ENCODE data around the gene MOV10L1. TPM values are rescaled to one million over a fixed set of nuclear protein-coding genes. Genes with fewer than 3 reads are reported as not detected.

MOV10L1 gene
- total and polyA plus RNA-seq, 4 donors: 0.27 to 11.9 (median 0.43) TPM

DNA sequence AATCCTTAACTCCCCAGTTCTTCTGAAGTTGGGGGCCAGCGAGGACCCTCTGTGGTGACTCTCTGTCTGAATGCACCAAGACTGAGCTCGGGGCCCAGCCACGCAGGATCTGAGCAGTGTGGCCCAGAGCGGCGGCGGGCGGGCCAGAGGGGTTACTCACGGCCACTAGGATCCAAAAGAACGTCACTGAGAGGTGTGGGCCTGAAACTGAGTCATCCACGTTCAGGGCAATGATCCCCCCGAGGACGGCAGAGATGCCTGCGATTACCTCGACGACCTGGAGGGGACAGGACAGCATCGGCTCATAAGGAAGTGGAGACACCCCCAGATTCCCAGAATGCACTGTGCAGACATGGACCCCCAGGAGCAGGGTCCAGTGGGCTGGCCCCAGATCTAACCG lies 15.8 kb upstream of the MOV10L1 start:
- Histone ChIP-seq H3K4me1 (ENCODE audit: control insufficient read depth in 5 of 5, insufficient read depth in 5 of 5, low read length in 5 of 5) (peaks cover 0 to 9% (median 0%) of the 10 kb centered on the region in 5 donors), H3K4me3 (no peak overlapping the region), H3K27me3 (ENCODE audit: control insufficient read depth in 3 of 3, insufficient read depth in 3 of 3, low read length in 2 of 3) (no peaks in the 10 kb centered on the region), H3K27ac (ENCODE audit: low read depth in 1 of 2, low read length in 1 of 2) (no peak overlapping the region), H3K9ac (ENCODE audit: insufficient read depth in 1 of 2, low read length in 2 of 2) (no peak overlapping the region), H3K36me3 (ENCODE audit: control insufficient read depth in 4 of 4, insufficient read depth in 4 of 4, low read length in 4 of 4) (no peaks in the 10 kb centered on the region), H3K9me3 (ENCODE audit: control insufficient read depth in 4 of 4, insufficient read depth in 3 of 4, low read length in 3 of 4) (no peaks in the 10 kb centered on the region)
- TF ChIP-seq, protein P1, sequence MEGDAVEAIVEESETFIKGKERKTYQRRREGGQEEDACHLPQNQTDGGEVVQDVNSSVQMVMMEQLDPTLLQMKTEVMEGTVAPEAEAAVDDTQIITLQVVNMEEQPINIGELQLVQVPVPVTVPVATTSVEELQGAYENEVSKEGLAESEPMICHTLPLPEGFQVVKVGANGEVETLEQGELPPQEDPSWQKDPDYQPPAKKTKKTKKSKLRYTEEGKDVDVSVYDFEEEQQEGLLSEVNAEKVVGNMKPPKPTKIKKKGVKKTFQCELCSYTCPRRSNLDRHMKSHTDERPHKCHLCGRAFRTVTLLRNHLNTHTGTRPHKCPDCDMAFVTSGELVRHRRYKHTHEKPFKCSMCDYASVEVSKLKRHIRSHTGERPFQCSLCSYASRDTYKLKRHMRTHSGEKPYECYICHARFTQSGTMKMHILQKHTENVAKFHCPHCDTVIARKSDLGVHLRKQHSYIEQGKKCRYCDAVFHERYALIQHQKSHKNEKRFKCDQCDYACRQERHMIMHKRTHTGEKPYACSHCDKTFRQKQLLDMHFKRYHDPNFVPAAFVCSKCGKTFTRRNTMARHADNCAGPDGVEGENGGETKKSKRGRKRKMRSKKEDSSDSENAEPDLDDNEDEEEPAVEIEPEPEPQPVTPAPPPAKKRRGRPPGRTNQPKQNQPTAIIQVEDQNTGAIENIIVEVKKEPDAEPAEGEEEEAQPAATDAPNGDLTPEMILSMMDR (IDR thresholded peaks at IDR 0.05; ENCODE audit: control extremely low read depth, extremely low read depth): no peak
- DNase-seq: no peak
- WGBS, 2 donors: 83 to 93% methylated on average over 17 of the region's 17 CpGs
- no peak for ATAC-seq (ENCODE audit: insufficient read depth, low FRiP score)

DNA sequence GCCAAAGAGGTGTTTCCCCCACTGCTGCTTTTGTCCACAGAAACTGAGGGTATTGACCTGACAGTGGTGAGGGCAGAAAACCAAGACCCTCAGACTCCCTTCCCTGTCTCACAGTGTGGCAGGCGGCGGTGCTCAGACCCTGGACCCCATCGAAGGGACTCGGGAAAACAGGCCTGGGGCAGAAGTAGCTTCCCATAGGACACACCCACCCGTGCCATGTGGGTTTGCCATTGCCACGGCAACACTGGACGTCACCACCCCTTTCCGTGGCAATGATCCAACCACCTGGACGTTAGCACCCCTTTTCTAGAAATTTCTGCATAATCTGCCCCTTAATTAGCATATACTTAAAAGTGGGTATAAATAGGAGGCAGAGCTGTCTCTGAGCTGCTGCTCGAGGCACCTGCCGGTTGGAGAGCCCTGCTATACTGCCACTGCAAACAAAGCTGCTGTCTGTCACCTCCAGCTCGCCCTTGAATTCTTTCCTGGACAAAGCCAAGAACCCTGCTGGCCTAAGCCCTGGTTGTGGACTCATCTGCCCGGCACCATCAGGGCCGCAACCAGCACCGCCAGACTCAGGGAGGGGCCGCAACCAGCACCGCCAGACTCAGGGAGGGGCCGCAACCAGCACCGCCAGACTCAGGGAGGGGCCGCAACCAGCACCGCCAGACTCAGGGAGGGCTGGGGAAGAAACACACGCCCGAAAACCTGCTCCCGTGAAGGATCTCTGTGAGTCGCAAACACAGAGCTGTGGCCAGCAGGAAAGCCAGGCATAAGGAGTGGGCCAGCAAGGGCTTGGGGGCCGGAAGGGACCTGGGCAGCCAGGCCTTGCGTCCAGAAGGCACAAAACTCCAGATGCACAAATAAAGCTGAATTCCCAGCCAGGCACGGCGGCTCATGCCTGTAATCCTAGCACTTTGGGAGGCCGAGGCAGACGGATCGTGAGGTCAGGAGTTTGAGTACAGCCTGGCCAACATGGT lies 15.0 kb upstream of the MOV10L1 start:
- no peak overlapping the region for H3K27ac ChIP-seq (ENCODE audit: low read depth in 1 of 2, low read length in 1 of 2)
- WGBS, 2 donors: 78 to 89% methylated on average over 32 of the region's 32 CpGs
- no peak for ATAC-seq (ENCODE audit: insufficient read depth, low FRiP score)

DNA sequence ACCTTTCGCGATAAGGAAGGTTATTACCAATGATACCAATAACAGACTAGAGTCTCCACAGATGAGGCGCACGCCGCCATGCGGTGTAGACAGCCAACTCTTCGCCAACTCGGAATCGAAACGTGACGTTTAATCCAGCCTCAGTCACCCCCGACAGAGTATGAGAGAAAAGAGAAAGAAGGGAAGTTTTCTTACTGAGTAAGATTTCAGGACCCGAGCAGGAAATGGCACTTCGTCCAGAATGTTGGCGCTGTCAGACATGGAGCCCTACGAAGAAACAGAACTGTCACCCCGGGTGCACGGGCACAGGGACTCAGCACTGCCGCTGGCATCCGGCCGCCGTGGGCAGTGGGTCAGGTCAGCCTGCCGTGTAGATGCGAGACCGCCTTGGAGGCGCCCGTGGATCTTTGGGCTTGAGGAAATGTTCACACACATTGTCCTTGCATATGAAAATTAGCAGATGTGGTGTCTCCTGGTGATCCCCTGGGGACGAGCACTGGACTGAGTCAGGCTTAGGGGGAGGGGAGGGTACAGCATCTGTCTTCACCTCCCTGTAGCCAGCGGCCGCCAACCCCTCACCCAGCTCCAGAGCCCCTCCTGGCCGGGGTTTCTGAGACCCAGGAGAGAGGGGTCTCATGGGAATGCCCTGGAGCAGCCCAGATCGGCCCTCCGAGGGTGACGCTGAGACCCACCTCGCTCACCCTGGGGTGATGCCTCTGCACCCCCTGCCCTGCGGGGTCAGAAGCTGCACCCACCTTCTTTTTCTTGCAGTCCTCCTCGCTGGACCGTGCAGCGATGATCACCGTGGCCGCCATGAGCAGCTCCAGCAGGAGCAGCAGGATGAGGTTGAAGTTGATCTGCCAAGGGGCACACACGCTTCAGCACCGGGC lies 12.9 kb upstream of the MOV10L1 start:
- H3K36me3 ChIP-seq (ENCODE audit: control insufficient read depth in 4 of 4, insufficient read depth in 4 of 4, low read length in 4 of 4): no peaks in the 10 kb centered on the region
- DNase-seq (no peak), ATAC-seq (ENCODE audit: insufficient read depth, low FRiP score) (no peak)
- H3K9me3 ChIP-seq (ENCODE audit: control insufficient read depth in 4 of 4, insufficient read depth in 3 of 4, low read length in 3 of 4): no peaks in the 10 kb centered on the region
- H3K27ac ChIP-seq (ENCODE audit: low read depth in 1 of 2, low read length in 1 of 2): no peak overlapping the region
- TF ChIP-seq, protein P1 (IDR thresholded peaks at IDR 0.05; ENCODE audit: control extremely low read depth, extremely low read depth): no peak
- WGBS, 2 donors: 85 to 89% methylated on average over 43 of the region's 43 CpGs
- peaks cover 0 to 24% (median 3%) of the 10 kb centered on the region in 5 donors for H3K4me1 ChIP-seq (ENCODE audit: control insufficient read depth in 5 of 5, insufficient read depth in 5 of 5, low read length in 5 of 5)
- H3K4me3 ChIP-seq: no peak overlapping the region
- no peaks in the 10 kb centered on the region for H3K27me3 ChIP-seq (ENCODE audit: control insufficient read depth in 3 of 3, insufficient read depth in 3 of 3, low read length in 2 of 3)
- no peak overlapping the region for H3K9ac ChIP-seq (ENCODE audit: insufficient read depth in 1 of 2, low read length in 2 of 2)

More for the DNA sequence above, 15.0 kb upstream of the MOV10L1 start:
- H3K9ac ChIP-seq (ENCODE audit: insufficient read depth in 1 of 2, low read length in 2 of 2): no peak overlapping the region
- peaks cover 0 to 17% (median 3%) of the 10 kb centered on the region in 5 donors for H3K4me1 ChIP-seq (ENCODE audit: control insufficient read depth in 5 of 5, insufficient read depth in 5 of 5, low read length in 5 of 5)
- H3K4me3 ChIP-seq: no peak overlapping the region
- no peaks in the 10 kb centered on the region for H3K9me3 ChIP-seq (ENCODE audit: control insufficient read depth in 4 of 4, insufficient read depth in 3 of 4, low read length in 3 of 4)
- TF ChIP-seq, protein P1 (IDR thresholded peaks at IDR 0.05; ENCODE audit: control extremely low read depth, extremely low read depth): no peak
- no peaks in the 10 kb centered on the region for H3K27me3 ChIP-seq (ENCODE audit: control insufficient read depth in 3 of 3, insufficient read depth in 3 of 3, low read length in 2 of 3)
- H3K36me3 ChIP-seq (ENCODE audit: control insufficient read depth in 4 of 4, insufficient read depth in 4 of 4, low read length in 4 of 4): no peaks in the 10 kb centered on the region
- DNase-seq: no peak
